Measurements from ENCODE around the gene SDCCAG8.
"Not testable (repeated sequence)": the region's sequence is repeated elsewhere in the genome, so short reads cannot be mapped to it uniquely, and the experiment has no call there.

Gene SDCCAG8

DNA sequence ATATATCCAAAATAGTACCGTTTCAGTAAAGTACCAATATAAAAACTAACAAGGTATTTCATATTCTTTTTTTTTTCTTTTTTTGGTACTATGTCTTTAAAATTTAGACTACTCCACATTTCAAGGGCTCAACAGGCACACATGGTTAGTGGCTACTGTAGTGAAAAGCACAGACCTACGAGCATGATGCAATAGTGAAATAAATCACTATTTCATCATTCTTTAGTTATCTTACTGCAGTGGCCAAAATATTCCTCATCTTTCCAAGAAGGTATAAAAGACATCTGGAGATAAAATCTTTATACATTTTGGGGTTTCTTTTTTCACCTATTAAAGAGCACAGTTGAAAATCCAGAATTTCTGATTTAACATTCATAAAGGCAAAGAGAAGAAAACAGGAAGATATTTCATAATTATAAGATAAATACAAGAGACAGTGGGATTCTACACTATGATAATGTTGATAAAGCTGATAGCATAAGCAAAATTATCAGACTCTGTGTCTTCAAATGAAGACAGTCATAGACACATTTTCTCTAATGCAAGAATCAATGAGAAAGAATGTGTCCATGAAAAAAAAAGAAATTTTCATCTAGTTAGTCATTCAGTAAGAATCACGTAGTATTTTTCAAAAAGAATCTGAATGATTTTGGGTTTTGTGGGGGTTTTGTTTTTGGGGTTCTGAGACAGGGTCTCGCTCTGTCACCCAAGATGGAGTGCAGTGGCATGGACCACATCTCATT is 42.6 kb upstream of the SDCCAG8 start (continued):
- no peak for TF ChIP-seq ZNF274 (IDR thresholded peaks at IDR 0.05; ENCODE audit: low read length)
- TF ChIP-seq ZNF274 (tag by site-specific recombination; IDR thresholded peaks at IDR 0.05; ENCODE audit: borderline replicate concordance), result no peak
- no peak for TF ChIP-seq ZNF433 (tag by site-specific recombination; IDR thresholded peaks at IDR 0.05; ENCODE audit: low read depth)
- TF ChIP-seq REPIN1 (tag by site-specific recombination; IDR thresholded peaks at IDR 0.05; ENCODE audit: low read depth), result no peak
- TF ChIP-seq, protein P1, sequence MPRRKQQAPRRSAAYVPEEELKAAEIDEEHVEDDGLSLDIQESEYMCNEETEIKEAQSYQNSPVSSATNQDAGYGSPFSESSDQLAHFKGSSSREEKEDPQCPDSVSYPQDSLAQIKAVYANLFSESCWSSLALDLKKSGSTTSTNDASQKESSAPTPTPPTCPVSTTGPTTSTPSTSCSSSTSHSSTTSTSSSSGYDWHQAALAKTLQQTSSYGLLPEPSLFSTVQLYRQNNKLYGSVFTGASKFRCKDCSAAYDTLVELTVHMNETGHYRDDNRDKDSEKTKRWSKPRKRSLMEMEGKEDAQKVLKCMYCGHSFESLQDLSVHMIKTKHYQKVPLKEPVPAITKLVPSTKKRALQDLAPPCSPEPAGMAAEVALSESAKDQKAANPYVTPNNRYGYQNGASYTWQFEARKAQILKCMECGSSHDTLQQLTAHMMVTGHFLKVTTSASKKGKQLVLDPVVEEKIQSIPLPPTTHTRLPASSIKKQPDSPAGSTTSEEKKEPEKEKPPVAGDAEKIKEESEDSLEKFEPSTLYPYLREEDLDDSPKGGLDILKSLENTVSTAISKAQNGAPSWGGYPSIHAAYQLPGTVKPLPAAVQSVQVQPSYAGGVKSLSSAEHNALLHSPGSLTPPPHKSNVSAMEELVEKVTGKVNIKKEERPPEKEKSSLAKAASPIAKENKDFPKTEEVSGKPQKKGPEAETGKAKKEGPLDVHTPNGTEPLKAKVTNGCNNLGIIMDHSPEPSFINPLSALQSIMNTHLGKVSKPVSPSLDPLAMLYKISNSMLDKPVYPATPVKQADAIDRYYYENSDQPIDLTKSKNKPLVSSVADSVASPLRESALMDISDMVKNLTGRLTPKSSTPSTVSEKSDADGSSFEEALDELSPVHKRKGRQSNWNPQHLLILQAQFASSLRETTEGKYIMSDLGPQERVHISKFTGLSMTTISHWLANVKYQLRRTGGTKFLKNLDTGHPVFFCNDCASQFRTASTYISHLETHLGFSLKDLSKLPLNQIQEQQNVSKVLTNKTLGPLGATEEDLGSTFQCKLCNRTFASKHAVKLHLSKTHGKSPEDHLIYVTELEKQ (tag by site-specific recombination; IDR thresholded peaks at IDR 0.05; ENCODE audit: borderline replicate concordance), result no peak
- no peak for TF ChIP-seq ZNF292 (tag by site-specific recombination; IDR thresholded peaks at IDR 0.05; ENCODE audit: borderline replicate concordance, low read depth)
- no peak for TF ChIP-seq ZNF529 (tag by site-specific recombination; IDR thresholded peaks at IDR 0.05; ENCODE audit: insufficient replicate concordance)
- no peak for TF ChIP-seq ZFHX2 (tag by site-specific recombination; conservative IDR thresholded peaks at IDR 0.05)
- TF ChIP-seq, protein P2, sequence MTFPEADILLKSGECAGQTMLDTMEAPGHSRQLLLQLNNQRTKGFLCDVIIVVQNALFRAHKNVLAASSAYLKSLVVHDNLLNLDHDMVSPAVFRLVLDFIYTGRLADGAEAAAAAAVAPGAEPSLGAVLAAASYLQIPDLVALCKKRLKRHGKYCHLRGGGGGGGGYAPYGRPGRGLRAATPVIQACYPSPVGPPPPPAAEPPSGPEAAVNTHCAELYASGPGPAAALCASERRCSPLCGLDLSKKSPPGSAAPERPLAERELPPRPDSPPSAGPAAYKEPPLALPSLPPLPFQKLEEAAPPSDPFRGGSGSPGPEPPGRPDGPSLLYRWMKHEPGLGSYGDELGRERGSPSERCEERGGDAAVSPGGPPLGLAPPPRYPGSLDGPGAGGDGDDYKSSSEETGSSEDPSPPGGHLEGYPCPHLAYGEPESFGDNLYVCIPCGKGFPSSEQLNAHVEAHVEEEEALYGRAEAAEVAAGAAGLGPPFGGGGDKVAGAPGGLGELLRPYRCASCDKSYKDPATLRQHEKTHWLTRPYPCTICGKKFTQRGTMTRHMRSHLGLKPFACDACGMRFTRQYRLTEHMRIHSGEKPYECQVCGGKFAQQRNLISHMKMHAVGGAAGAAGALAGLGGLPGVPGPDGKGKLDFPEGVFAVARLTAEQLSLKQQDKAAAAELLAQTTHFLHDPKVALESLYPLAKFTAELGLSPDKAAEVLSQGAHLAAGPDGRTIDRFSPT (tag by site-specific recombination; IDR thresholded peaks at IDR 0.05), result no peak
- no peak for TF ChIP-seq GLIS2 (tag by site-specific recombination; IDR thresholded peaks at IDR 0.05)
- no peak for TF ChIP-seq ZNF48 (tag by site-specific recombination; IDR thresholded peaks at IDR 0.05)
- TF ChIP-seq ZSCAN18 (tag by site-specific recombination; IDR thresholded peaks at IDR 0.05), result 0 out of 2 replicates have a peak, but pooled peaks have one; percentile 59
- no peak for TF ChIP-seq PRDM1 (tag by site-specific recombination; IDR thresholded peaks at IDR 0.05)
- no peak for TF ChIP-seq ZNF791 (tag by site-specific recombination; IDR thresholded peaks at IDR 0.05)
- TF ChIP-seq ZBTB21 (tag by site-specific recombination; IDR thresholded peaks at IDR 0.05), result 0 out of 2 replicates have a peak, but pooled peaks have one; percentile 10
- no peak for TF ChIP-seq ZNF169 (tag by site-specific recombination; IDR thresholded peaks at IDR 0.05)
- TF ChIP-seq ZNF585B (tag by site-specific recombination; IDR thresholded peaks at IDR 0.05), result no peak

DNA sequence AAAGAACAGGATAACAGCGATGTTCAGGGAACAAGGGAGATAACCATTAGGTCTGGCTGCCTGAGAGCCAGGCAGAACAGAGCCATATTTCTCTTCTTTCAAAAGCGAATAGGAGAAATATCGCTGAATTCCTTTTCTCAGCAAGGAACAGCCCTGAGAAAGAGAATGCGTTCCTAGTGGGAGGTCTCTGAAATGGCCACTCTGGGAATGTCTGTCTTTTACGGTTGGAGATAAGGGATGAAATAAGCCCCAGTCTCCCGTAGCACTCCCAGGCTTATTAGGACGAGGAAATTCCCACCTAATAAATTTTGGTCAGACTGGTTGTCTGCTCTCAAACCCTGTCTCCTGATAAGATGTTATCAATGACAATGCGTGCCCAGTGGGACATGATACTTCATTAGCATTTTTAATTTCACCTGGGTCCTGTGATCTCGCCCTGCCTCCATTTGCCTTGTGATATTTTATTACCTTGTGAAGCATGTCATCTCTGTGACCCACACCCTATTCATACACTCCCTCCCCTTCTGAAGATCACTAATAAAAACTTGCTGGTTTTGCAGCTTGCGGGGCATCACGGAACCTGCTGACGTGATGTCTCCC is 40.5 kb upstream of the SDCCAG8 start:
- H3K27ac ChIP-seq (ENCODE audit: extremely low read depth, low read depth, low read length), result not testable (repeated sequence)
- peaks cover 6 to 15% of the 10 kb centered on the region in 2 experiments for H3K36me3 ChIP-seq (ENCODE audit: control insufficient read depth in 2 of 2, insufficient read depth in 1 of 2, low read length in 2 of 2)

More for the DNA sequence above, 40.5 kb upstream of the SDCCAG8 start:
- H3K4me3 ChIP-seq (ENCODE audit: low read depth, low read length); CTCF ChIA-PET; H3K9me3 ChIP-seq (ENCODE audit: control insufficient read depth, insufficient read depth, low read depth, low read length); H3K4me1 ChIP-seq (ENCODE audit: control insufficient read depth, insufficient read depth, low read length): not testable (repeated sequence)
- POLR2A ChIA-PET, result interaction anchor here (1.7 kb wide), 1 partner anchor 40 kb away, joined by 7 read pairs; the partner anchor contains the start of genes CEP170 and SDCCAG8
- 0 out of 2 replicates have a peak, but pooled peaks have one; percentile 18 for TF ChIP-seq ZNF341 (tag by site-specific recombination; IDR thresholded peaks at IDR 0.05; ENCODE audit: low read depth)
- 0 out of 2 replicates have a peak, but pooled peaks have one; percentile 12 for TF ChIP-seq FEZF1 (tag by site-specific recombination; IDR thresholded peaks at IDR 0.05)
- TF ChIP-seq SETDB1 (IDR thresholded peaks at IDR 0.05; ENCODE audit: insufficient read length, low read length), result peak; percentile 68

All from HEK293 (cell line).